OCI-LY7 (cell line): ENCODE data around the gene LAYN. TPM values are rescaled to one million over a fixed set of nuclear protein-coding genes. Genes with fewer than 3 reads are reported as not detected.
A peak's percentile ranks its signal among the peaks of the same experiment; 100 is the strongest.

Experiments used
- BruUV-seq: library from RNA; stranded (reverse); fragments of 400-500 nt; replicated peaks from 2 replicates; lab custom pipeline; 2021; lab: Mats Ljungman, UMichigan
- CTCF ChIA-PET: fragments of 300-600 bp; sonication (Branson Sonifier 250); formaldehyde crosslinking; loops from one replicate; lab custom pipeline; 2022; ENCODE audit warnings: antibody characterized with exemption; ENCODE audit not compliant: unreplicated experiment; lab: Charles Lee
- POLR2A ChIA-PET: fragments of 300-600 bp; sonication (Branson Sonifier 250); formaldehyde crosslinking; loops from one replicate; lab custom pipeline; 2022; ENCODE audit warnings: antibody characterized with exemption; lab: Charles Lee
- DNase-seq: peaks from one replicate; pipeline ENCODE4 v3.0.0-alpha.2; 2015; ENCODE audit warnings: low spot score
- H2AFZ ChIP-seq: fragments of 200-600 bp; sonication (generic), shearing (Covaris generic); 2 replicates; pipeline ENCODE4 v1.6.1; 2014; ENCODE audit warnings: mild to moderate bottlenecking, antibody characterized with exemption, low read length, moderate library complexity
- H3K27ac ChIP-seq: fragments of 200-600 bp; sonication (generic); 2 replicates; pipeline ENCODE4 v1.5.1; 2014; ENCODE audit warnings: mixed run types, low read depth, mild to moderate bottlenecking, moderate library complexity, low read length, inconsistent platforms; ENCODE audit not compliant: poor library complexity, severe bottlenecking
- H3K36me3 ChIP-seq: fragments of 200-600 bp; sonication (generic); 2 replicates; pipeline ENCODE4 v1.6.1; 2014; ENCODE audit warnings: mild to moderate bottlenecking, antibody characterized with exemption, low read length, moderate library complexity, mixed read lengths; ENCODE audit not compliant: insufficient read depth
- H3K4me1 ChIP-seq: fragments of 200-600 bp; sonication (generic); 2 replicates; pipeline ENCODE4 v1.5.1; 2014; ENCODE audit warnings: mild to moderate bottlenecking, low read length; ENCODE audit not compliant: insufficient read depth, poor library complexity, severe bottlenecking
- H3K4me2 ChIP-seq: fragments of 200-600 bp; sonication (generic); 2 replicates; pipeline ENCODE4 v1.6.1; 2014; ENCODE audit warnings: mild to moderate bottlenecking, low read length
- H3K4me3 ChIP-seq: fragments of 200-600 bp; sonication (generic); 2 replicates; pipeline ENCODE4 v1.5.1; 2014; ENCODE audit warnings: mild to moderate bottlenecking, low read depth, low read length; ENCODE audit not compliant: poor library complexity, severe bottlenecking
- H3K79me2 ChIP-seq: fragments of 200-600 bp; sonication (generic); 2 replicates; pipeline ENCODE4 v1.6.1; 2016; ENCODE audit warnings: low read depth, mild to moderate bottlenecking, low read length, moderate library complexity, mixed read lengths; ENCODE audit not compliant: insufficient read depth
- H3K9me2 ChIP-seq: fragments of 200-600 bp; sonication (generic); 2 replicates; pipeline ENCODE4 v1.6.1; 2016; ENCODE audit warnings: mild to moderate bottlenecking, low read length, mixed read lengths; ENCODE audit not compliant: insufficient read depth
- H3K9me3 ChIP-seq: fragments of 200-600 bp; sonication (generic); 2 replicates; pipeline ENCODE4 v1.6.1; 2014; ENCODE audit warnings: mild to moderate bottlenecking, mixed run types, low read length, mixed read lengths
- H4K20me1 ChIP-seq: fragments of 200-600 bp; sonication (generic); 2 replicates; pipeline ENCODE4 v1.6.1; 2014; ENCODE audit warnings: mild to moderate bottlenecking, antibody characterized with exemption, low read length, moderate library complexity, mixed read lengths; ENCODE audit not compliant: insufficient read depth
- CTCF ChIP-seq: fragments of 200-600 bp; sonication (generic); conservative IDR thresholded peaks from 2 replicates; pipeline ENCODE4 v1.5.1; 2014; ENCODE audit warnings: mild to moderate bottlenecking, antibody characterized with exemption, low read length, moderate library complexity, mixed read lengths
- EZH2phosphoT487 ChIP-seq: fragments of 200-600 bp; sonication (generic); IDR thresholded peaks from 2 replicates; pipeline ENCODE4 v1.6.1; 2018; ENCODE audit warnings: low read depth, borderline replicate concordance, mild to moderate bottlenecking, mixed run types, antibody characterized with exemption, low read length, moderate library complexity, mixed read lengths
- intact Hi-C: fragments of 100-400 bp; cut with micrococcal nuclease; formaldehyde crosslinking; loops from one replicate; pipeline ENCODE4 v1.10.0; 2022; ENCODE audit not compliant: unreplicated experiment
- total RNA-seq, 2 experiments: library from RNA; depleted of rRNA in 1 of 2; stranded (reverse); fragments of >200 nt in 1 of 2; shearing (Covaris generic) in 1 of 2; gene quantifications; 2 replicates each; pipeline ENCODE4 v1.2.3, GENCODE V29; 2014 to 2022

Gene LAYN
- total RNA-seq, 2 experiments from 2014 or later, result not detected

GRCh38 chr11:111582881-111583280, 42.4 kb downstream of the LAYN start:
- intact Hi-C loops, result loop anchor here (2.0 kb wide), 1 partner anchor 18 kb away; no protein-coding TSS in a partner anchor
- H3K9me3 ChIP-seq, result no peaks in the 10 kb centered on the region
- TF ChIP-seq EZH2phosphoT487, result no peak
- no peak for TF ChIP-seq CTCF
- no peaks in the 10 kb centered on the region for H4K20me1 ChIP-seq
- no peaks in the 10 kb centered on the region for H3K9me2 ChIP-seq
- no peak overlapping the region for H3K27ac ChIP-seq
- DNase-seq, result no peak
- POLR2A ChIA-PET, result interaction anchor here (1.9 kb wide), 1 partner anchor 8 kb away, joined by 9 read pairs; no protein-coding TSS in a partner anchor
- no peak overlapping the region for H2AFZ ChIP-seq
- H3K4me1 ChIP-seq, result peaks cover 22% of the 10 kb centered on the region
- no peak overlapping the region for H3K4me2 ChIP-seq
- H3K4me3 ChIP-seq, result no peak overlapping the region
- CTCF ChIA-PET, result no interaction called here
- BruUV-seq, result no TSS peak
- no peaks in the 10 kb centered on the region for H3K36me3 ChIP-seq
- H3K79me2 ChIP-seq, result no peaks in the 10 kb centered on the region

- H2AFZ ChIP-seq, result peak overlapping the region; percentile 81
- no peak overlapping the region for H3K4me3 ChIP-seq
- H3K27ac ChIP-seq, result no peak overlapping the region
- no peak for DNase-seq
- POLR2A ChIA-PET, result no interaction called here
- peaks cover 22% of the 10 kb centered on the region for H3K4me1 ChIP-seq
- no peak for TF ChIP-seq CTCF
- no peak for TF ChIP-seq EZH2phosphoT487
- no peaks in the 10 kb centered on the region for H3K9me2 ChIP-seq
- H3K79me2 ChIP-seq, result no peaks in the 10 kb centered on the region
- no peaks in the 10 kb centered on the region for H3K36me3 ChIP-seq
- BruUV-seq, result no TSS peak
- H4K20me1 ChIP-seq, result no peaks in the 10 kb centered on the region
- H3K4me2 ChIP-seq, result peak overlapping the region; percentile 18; the same call in 1 of the 2 replicates
- CTCF ChIA-PET, result no interaction called here
- H3K9me3 ChIP-seq, result no peaks in the 10 kb centered on the region
- intact Hi-C loops, result no loop called here
Observed at GRCh38 chr11:111585371-111585770, 44.9 kb downstream of the LAYN start.

GRCh38 chr11:111586388-111586831, 45.9 kb downstream of the LAYN start:
- intact Hi-C loops, result loop anchor here (1.0 kb wide), 2 partner anchors 191 to 255 kb away; no protein-coding TSS in a partner anchor
- peaks cover 25% of the 10 kb centered on the region for H3K4me1 ChIP-seq
- no peaks in the 10 kb centered on the region for H3K9me3 ChIP-seq
- POLR2A ChIA-PET, result interaction anchor here (1.9 kb wide), 1 partner anchor 180 kb away, joined by 6 read pairs; the partner anchor contains the start of gene PPP2R1B
- H3K9me2 ChIP-seq, result no peaks in the 10 kb centered on the region
- H3K4me2 ChIP-seq, result no peak overlapping the region
- H4K20me1 ChIP-seq, result no peaks in the 10 kb centered on the region
- TF ChIP-seq CTCF (peak; percentile 94), EZH2phosphoT487 (no peak)
- BruUV-seq, result no TSS peak
- H3K36me3 ChIP-seq, result no peaks in the 10 kb centered on the region
- H3K27ac ChIP-seq, result no peak overlapping the region
- no peak overlapping the region for H3K4me3 ChIP-seq
- no peaks in the 10 kb centered on the region for H3K79me2 ChIP-seq
- no peak overlapping the region; the same call in 1 of the 2 replicates for H2AFZ ChIP-seq
- peak; percentile 78 for DNase-seq
- CTCF ChIA-PET, result interaction anchor here (0.7 to 0.8 kb wide), 3 partner anchors 12 to 255 kb away, joined by 3 to 4 read pairs (median 3); no protein-coding TSS in a partner anchor
